ENCODE measurements around the gene CD82. TPM values are rescaled to one million over a fixed set of nuclear protein-coding genes. Genes with fewer than 3 reads are reported as not detected.

The CD82 gene
- total RNA-seq, 1 experiment from 2014 or later = 8.2 TPM

- POLR2A ChIA-PET (ENCODE audit: low non-redundant PET) = no interaction called here
- CTCF ChIA-PET = no interaction called here
- Histone ChIP-seq H3K4me1 (ENCODE audit: insufficient read depth, low read length, poor library complexity, severe bottlenecking) (no peaks in the 10 kb centered on the region), H3K36me3 (ENCODE audit: insufficient read depth, low read length, poor library complexity, severe bottlenecking) (no peaks in the 10 kb centered on the region), H3K4me3 (ENCODE audit: low read depth, low read length, poor library complexity, severe bottlenecking) (no peak overlapping the region), H3K9me3 (ENCODE audit: low read depth, low read length, poor library complexity, severe bottlenecking) (peaks cover 4% of the 10 kb centered on the region), H3K27ac (ENCODE audit: low read depth, low read length, poor library complexity, severe bottlenecking) (no peak overlapping the region), H3K27me3 (replicated peaks; ENCODE audit: insufficient read depth, low read depth, low read length, poor library complexity) (no peaks in the 10 kb centered on the region)
- TF ChIP-seq CTCF (conservative IDR thresholded peaks at IDR 0.05; ENCODE audit: low read depth, low read length) (no peak), EZH2 (IDR thresholded peaks at IDR 0.05; ENCODE audit: borderline replicate concordance, low read depth, low read length, poor library complexity, severe bottlenecking) (no peak)
- no TSS peak for BruUV-seq (replicated peaks)
- intact Hi-C loops (cut with micrococcal nuclease; ENCODE audit: unreplicated experiment) = no loop called here
- DNase-seq (ENCODE audit: low spot score) = no peak
Measured at GRCh38 chr11:44582641-44583352, 17.3 kb downstream of the CD82 start.

GRCh38 chr11:44583353-44583669 lies 17.8 kb downstream of the CD82 start:
- Histone ChIP-seq H3K4me3 (ENCODE audit: low read depth, low read length, poor library complexity, severe bottlenecking) (no peak overlapping the region), H3K27ac (ENCODE audit: low read depth, low read length, poor library complexity, severe bottlenecking) (no peak overlapping the region), H3K4me1 (ENCODE audit: insufficient read depth, low read length, poor library complexity, severe bottlenecking) (no peaks in the 10 kb centered on the region), H3K27me3 (replicated peaks; ENCODE audit: insufficient read depth, low read depth, low read length, poor library complexity) (no peaks in the 10 kb centered on the region), H3K9me3 (ENCODE audit: low read depth, low read length, poor library complexity, severe bottlenecking) (peaks cover 4% of the 10 kb centered on the region), H3K36me3 (ENCODE audit: insufficient read depth, low read length, poor library complexity, severe bottlenecking) (no peaks in the 10 kb centered on the region)
- TF ChIP-seq EZH2 (IDR thresholded peaks at IDR 0.05; ENCODE audit: borderline replicate concordance, low read depth, low read length, poor library complexity, severe bottlenecking) (no peak), CTCF (conservative IDR thresholded peaks at IDR 0.05; ENCODE audit: low read depth, low read length) (no peak)
- ChIA-PET POLR2A (ENCODE audit: low non-redundant PET) (no interaction called here), CTCF (no interaction called here)
- intact Hi-C loops (cut with micrococcal nuclease; ENCODE audit: unreplicated experiment) = no loop called here
- no TSS peak for BruUV-seq (replicated peaks)
- no peak for DNase-seq (ENCODE audit: low spot score)

- ChIA-PET CTCF (interaction anchor here (1.7 kb wide), 1 partner anchor 32 kb away, joined by 10 read pairs; no protein-coding TSS in a partner anchor), POLR2A (ENCODE audit: low non-redundant PET) (no interaction called here)
- Histone ChIP-seq H3K4me3 (ENCODE audit: low read depth, low read length, poor library complexity, severe bottlenecking) (no peak overlapping the region), H3K27ac (ENCODE audit: low read depth, low read length, poor library complexity, severe bottlenecking) (no peak overlapping the region), H3K27me3 (replicated peaks; ENCODE audit: insufficient read depth, low read depth, low read length, poor library complexity) (no peaks in the 10 kb centered on the region), H3K4me1 (ENCODE audit: insufficient read depth, low read length, poor library complexity, severe bottlenecking) (no peaks in the 10 kb centered on the region), H3K36me3 (ENCODE audit: insufficient read depth, low read length, poor library complexity, severe bottlenecking) (no peaks in the 10 kb centered on the region), H3K9me3 (ENCODE audit: low read depth, low read length, poor library complexity, severe bottlenecking) (peaks cover 4% of the 10 kb centered on the region)
- no TSS peak for BruUV-seq (replicated peaks)
- no peak for TF ChIP-seq CTCF (conservative IDR thresholded peaks at IDR 0.05; ENCODE audit: low read depth, low read length)
- no peak for DNase-seq (ENCODE audit: low spot score)
- intact Hi-C loops (cut with micrococcal nuclease; ENCODE audit: unreplicated experiment) = no loop called here
Measured at GRCh38 chr11:44585421-44585820, 20.0 kb downstream of the CD82 start.

Data from A673 (cell line).